ENCODE data around the gene DUSP15. TPM values are rescaled to one million over a fixed set of nuclear protein-coding genes. Genes with fewer than 3 reads are reported as not detected.

Gene DUSP15
- total and polyA plus RNA-seq, 2 of the 8 experiments (the other 6 are each of a cell fraction or from before 2014, with no cell fraction given): 0.91 to 3.2 TPM

GRCh38 chr20:31840906-31841816 is 29.2 kb downstream of the DUSP15 start (continued):
- TF ChIP-seq CHD7 (IDR thresholded peaks at IDR 0.05; ENCODE audit: insufficient replicate concordance, low read length) (no peak), ASH2L (IDR thresholded peaks at IDR 0.05; ENCODE audit: low read length) (no peak), SIN3A (conservative IDR thresholded peaks at IDR 0.05 in 1 of 2, IDR thresholded peaks at IDR 0.05 in 1 of 2; ENCODE audit: low read depth in 1 of 2, low read length in 2 of 2) (no peak), NANOG (IDR thresholded peaks at IDR 0.05; ENCODE audit: insufficient read depth, low read depth, low read length, poor library complexity, severe bottlenecking) (no peak), GTF2F1 (IDR thresholded peaks at IDR 0.05; ENCODE audit: borderline replicate concordance, low read depth, low read length) (no peak)

Data from H1 (cell line).